Measurements from ENCODE around the gene TACR1.
"Not testable (repeated sequence)": the region's sequence is repeated elsewhere in the genome, so short reads cannot be mapped to it uniquely, and the experiment has no call there.

Gene TACR1

GRCh38 chr2:75180476-75180875, 18.8 kb downstream of the TACR1 start:
- TF ChIP-seq CTCF (IDR thresholded peaks at IDR 0.05; ENCODE audit: low read depth, low read length): no peak
- in situ Hi-C loops (cut with HindIII; ENCODE audit: low sequenced_read_pairs): no loop called here
- no peak overlapping the region for H3K4me3 ChIP-seq (ENCODE audit: low read depth, low read length)
- DNase-seq (ENCODE audit: low read depth, low spot score): no peak

- TF ChIP-seq CTCF (IDR thresholded peaks at IDR 0.05; ENCODE audit: low read depth, low read length): no peak
- no peak for DNase-seq (ENCODE audit: low read depth, low spot score)
- no peak overlapping the region for H3K4me3 ChIP-seq (ENCODE audit: low read depth, low read length)
- in situ Hi-C loops (cut with HindIII; ENCODE audit: low sequenced_read_pairs): no loop called here
Measured at GRCh38 chr2:75177427-75177826, 21.9 kb downstream of the TACR1 start.

GRCh38 chr2:75175456-75175855, 23.9 kb downstream of the TACR1 start:
- no peak overlapping the region for H3K4me3 ChIP-seq (ENCODE audit: low read depth, low read length)
- in situ Hi-C loops (cut with HindIII; ENCODE audit: low sequenced_read_pairs): no loop called here
- no peak for DNase-seq (ENCODE audit: low read depth, low spot score)
- TF ChIP-seq CTCF (IDR thresholded peaks at IDR 0.05; ENCODE audit: low read depth, low read length): no peak

GRCh38 chr2:75174981-75175380, 24.3 kb downstream of the TACR1 start:
- no peak overlapping the region for H3K4me3 ChIP-seq (ENCODE audit: low read depth, low read length)
- no peak for DNase-seq (ENCODE audit: low read depth, low spot score)
- no peak for TF ChIP-seq CTCF (IDR thresholded peaks at IDR 0.05; ENCODE audit: low read depth, low read length)
- in situ Hi-C loops (cut with HindIII; ENCODE audit: low sequenced_read_pairs): no loop called here

GRCh38 chr2:75174519-75174918, 24.8 kb downstream of the TACR1 start:
- TF ChIP-seq CTCF (IDR thresholded peaks at IDR 0.05; ENCODE audit: low read depth, low read length): no peak
- in situ Hi-C loops (cut with HindIII; ENCODE audit: low sequenced_read_pairs): no loop called here
- no peak overlapping the region for H3K4me3 ChIP-seq (ENCODE audit: low read depth, low read length)
- no peak for DNase-seq (ENCODE audit: low read depth, low spot score)

GRCh38 chr2:75173740-75174139, 25.6 kb downstream of the TACR1 start:
- no peak overlapping the region for H3K4me3 ChIP-seq (ENCODE audit: low read depth, low read length)
- in situ Hi-C loops (cut with HindIII; ENCODE audit: low sequenced_read_pairs): no loop called here
- DNase-seq (ENCODE audit: low read depth, low spot score): no peak
- TF ChIP-seq CTCF (IDR thresholded peaks at IDR 0.05; ENCODE audit: low read depth, low read length): no peak

- H3K4me3 ChIP-seq (ENCODE audit: low read depth, low read length); DNase-seq (ENCODE audit: low read depth, low spot score); in situ Hi-C loops (cut with HindIII; ENCODE audit: low sequenced_read_pairs): not testable (repeated sequence)
Measured at GRCh38 chr2:75171423-75171822, 27.9 kb downstream of the TACR1 start.
